Subcutaneous abdominal adipose tissue (tissue), 5 donors: ENCODE data around the gene TGFBR2.

Experiments used
- H3K27ac ChIP-seq: one replicate; pipeline ENCODE4 v1.7.0; 2013; ENCODE audit warnings: low read depth, mild to moderate bottlenecking, inconsistent platforms, low read length, moderate library complexity
- H3K27me3 ChIP-seq, 5 donors: one replicate each; pipeline ENCODE4 v1.7.0; 2013; ENCODE audit warnings: low read length in 5 of 5, inconsistent platforms in 1 of 5; ENCODE audit not compliant: control insufficient read depth in 5 of 5, insufficient read depth in 4 of 5
- H3K36me3 ChIP-seq, 5 donors: one replicate each; pipeline ENCODE4 v1.7.0; 2013; ENCODE audit warnings: low read length in 5 of 5; ENCODE audit not compliant: control insufficient read depth in 5 of 5, insufficient read depth in 5 of 5
- H3K4me1 ChIP-seq, 5 donors: one replicate each; pipeline ENCODE4 v1.7.0; 2013; ENCODE audit warnings: low read length in 5 of 5, mild to moderate bottlenecking in 3 of 5, moderate library complexity in 1 of 5; ENCODE audit not compliant: control insufficient read depth in 5 of 5, insufficient read depth in 5 of 5
- H3K4me3 ChIP-seq, 5 donors: one replicate each; pipeline ENCODE4 v1.7.0; 2013; ENCODE audit warnings: low read length in 5 of 5, low read depth in 1 of 5
- H3K9ac ChIP-seq, 5 donors: one replicate each; pipeline ENCODE4 v1.7.0; 2013; ENCODE audit warnings: low read length in 5 of 5, mild to moderate bottlenecking in 4 of 5, moderate library complexity in 3 of 5
- H3K9me3 ChIP-seq, 5 donors: one replicate each; pipeline ENCODE4 v1.7.0; 2013; ENCODE audit warnings: low read length in 5 of 5; ENCODE audit not compliant: control insufficient read depth in 5 of 5
- donor health status: healthy.
- donor health status: healthy.
- donor health status: healthy.
- donor health status: healthy.
- donor health status: healthy.

The TGFBR2 gene

GRCh38 chr3:30642849-30643361, 36.5 kb downstream of the TGFBR2 start:
- Histone ChIP-seq H3K27ac (peak overlapping the region; percentile 85), H3K9me3 (no peaks in the 10 kb centered on the region), H3K4me3 (no peak overlapping the region), H3K27me3 (no peaks in the 10 kb centered on the region), H3K9ac (peak overlapping the region in 2 of 5 donors; percentile 14 to 43), H3K36me3 (peaks cover 14 to 30% (median 22%) of the 10 kb centered on the region in 5 donors), H3K4me1 (peaks cover 24 to 71% (median 68%) of the 10 kb centered on the region in 5 donors)

- Histone ChIP-seq H3K4me1 (peaks cover 24 to 72% (median 67%) of the 10 kb centered on the region in 5 donors), H3K4me3 (no peak overlapping the region), H3K9me3 (no peaks in the 10 kb centered on the region), H3K36me3 (peaks cover 24 to 40% (median 27%) of the 10 kb centered on the region in 5 donors), H3K9ac (peak overlapping the region in 1 of 5 donors; percentile 50), H3K27me3 (no peaks in the 10 kb centered on the region), H3K27ac (peak overlapping the region; percentile 85)
Measured at GRCh38 chr3:30643763-30644462, 37.5 kb downstream of the TGFBR2 start.

- H3K27ac ChIP-seq: peak overlapping the region; percentile 85
- H3K4me3 ChIP-seq: no peak overlapping the region
- peaks cover 29 to 45% (median 32%) of the 10 kb centered on the region in 5 donors for H3K36me3 ChIP-seq
- peak overlapping the region in 1 of 5 donors; percentile 19 for H3K9ac ChIP-seq
- peaks cover 24 to 71% (median 65%) of the 10 kb centered on the region in 5 donors for H3K4me1 ChIP-seq
- H3K9me3 ChIP-seq: no peaks in the 10 kb centered on the region
- H3K27me3 ChIP-seq: no peaks in the 10 kb centered on the region
Measured at GRCh38 chr3:30644615-30645014, 38.2 kb downstream of the TGFBR2 start.

- peaks cover 33 to 50% (median 36%) of the 10 kb centered on the region in 5 donors for H3K36me3 ChIP-seq
- peaks cover 24 to 76% (median 63%) of the 10 kb centered on the region in 5 donors for H3K4me1 ChIP-seq
- peak overlapping the region in 1 of 5 donors; percentile 19 for H3K9ac ChIP-seq
- H3K27me3 ChIP-seq: no peaks in the 10 kb centered on the region
- no peak overlapping the region for H3K4me3 ChIP-seq
- H3K9me3 ChIP-seq: no peaks in the 10 kb centered on the region
- H3K27ac ChIP-seq: peak overlapping the region; percentile 42
Measured at GRCh38 chr3:30645077-30645476, 38.7 kb downstream of the TGFBR2 start.

GRCh38 chr3:30646181-30646876, 39.9 kb downstream of the TGFBR2 start:
- no peaks in the 10 kb centered on the region for H3K9me3 ChIP-seq
- H3K9ac ChIP-seq: no peak overlapping the region
- no peaks in the 10 kb centered on the region for H3K27me3 ChIP-seq
- H3K27ac ChIP-seq: peak overlapping the region; percentile 8
- H3K4me1 ChIP-seq: peaks cover 20 to 70% (median 56%) of the 10 kb centered on the region in 5 donors
- H3K4me3 ChIP-seq: no peak overlapping the region
- peaks cover 45 to 63% (median 48%) of the 10 kb centered on the region in 5 donors for H3K36me3 ChIP-seq

GRCh38 chr3:30646961-30647752, 40.8 kb downstream of the TGFBR2 start:
- no peaks in the 10 kb centered on the region for H3K9me3 ChIP-seq
- H3K9ac ChIP-seq: no peak overlapping the region
- H3K4me3 ChIP-seq: no peak overlapping the region
- H3K27me3 ChIP-seq: no peaks in the 10 kb centered on the region
- peak overlapping the region; percentile 8 for H3K27ac ChIP-seq
- H3K4me1 ChIP-seq: peaks cover 16 to 62% (median 51%) of the 10 kb centered on the region in 5 donors
- peaks cover 52 to 71% (median 54%) of the 10 kb centered on the region in 5 donors for H3K36me3 ChIP-seq

GRCh38 chr3:30648670-30649357, 42.4 kb downstream of the TGFBR2 start:
- no peaks in the 10 kb centered on the region for H3K9me3 ChIP-seq
- no peaks in the 10 kb centered on the region for H3K27me3 ChIP-seq
- no peak overlapping the region for H3K27ac ChIP-seq
- H3K9ac ChIP-seq: no peak overlapping the region
- peaks cover 57 to 84% (median 65%) of the 10 kb centered on the region in 5 donors for H3K36me3 ChIP-seq
- peaks cover 9 to 46% (median 34%) of the 10 kb centered on the region in 5 donors for H3K4me1 ChIP-seq
- H3K4me3 ChIP-seq: no peak overlapping the region

- peak overlapping the region; percentile 4 for H3K27ac ChIP-seq
- no peaks in the 10 kb centered on the region for H3K9me3 ChIP-seq
- peaks cover 64 to 91% (median 71%) of the 10 kb centered on the region in 5 donors for H3K36me3 ChIP-seq
- no peak overlapping the region for H3K4me3 ChIP-seq
- H3K4me1 ChIP-seq: peaks cover 4 to 44% (median 34%) of the 10 kb centered on the region in 5 donors
- H3K27me3 ChIP-seq: no peaks in the 10 kb centered on the region
- H3K9ac ChIP-seq: no peak overlapping the region
Measured at GRCh38 chr3:30649572-30650318, 43.3 kb downstream of the TGFBR2 start.
